M059J (cell line): Measurements from ENCODE around the gene ATP6V1G3. TPM values are rescaled to one million over a fixed set of nuclear protein-coding genes. Genes with fewer than 3 reads are reported as not detected.
"Not testable (repeated sequence)": the region's sequence is repeated elsewhere in the genome, so short reads cannot be mapped to it uniquely, and the experiment has no call there.

ENCODE experiments used
- DNase-seq: peaks from one replicate; pipeline ENCODE4 v3.0.0-alpha.2; 2012; ENCODE audit warnings: low read depth
- total RNA-seq: library from RNA; depleted of rRNA; stranded (reverse); fragments of >200 nt; shearing (Covaris generic); gene quantifications from 2 replicates; pipeline ENCODE4 v1.2.3, GENCODE V29; 2014

ATP6V1G3 gene
- total RNA-seq, 1 experiment from 2014 or later, result 0.84 TPM

GRCh38 chr1:198542632-198543031 is 2.2 kb upstream of the ATP6V1G3 start:
- DNase-seq, result no peak

- no peak for DNase-seq
These were observed 1.3 kb upstream of the ATP6V1G3 start for GRCh38 chr1:198541737-198542136.

- DNase-seq, result no peak
These were observed 1.7 kb downstream of the ATP6V1G3 start for GRCh38 chr1:198538579-198539364.

- no peak for DNase-seq
These were observed 4.8 kb downstream of the ATP6V1G3 start for GRCh38 chr1:198535631-198536030.

GRCh38 chr1:198534548-198535418 is 5.7 kb downstream of the ATP6V1G3 start:
- no peak for DNase-seq

GRCh38 chr1:198531891-198532290 is 8.6 kb downstream of the ATP6V1G3 start:
- DNase-seq, result no peak

- no peak for DNase-seq
These were observed 9.5 kb downstream of the ATP6V1G3 start for GRCh38 chr1:198530953-198531352.

GRCh38 chr1:198529414-198529813 is 11.1 kb downstream of the ATP6V1G3 start:
- DNase-seq, result peak; percentile 90

- DNase-seq, result peak; percentile 58
These were observed 12.1 kb downstream of the ATP6V1G3 start for GRCh38 chr1:198528364-198528763.

GRCh38 chr1:198524556-198524955 is 15.9 kb downstream of the ATP6V1G3 start:
- no peak for DNase-seq

- not testable (repeated sequence) for DNase-seq
These were observed 16.4 kb downstream of the ATP6V1G3 start for GRCh38 chr1:198524127-198524526.

GRCh38 chr1:198523182-198523950 is 17.1 kb downstream of the ATP6V1G3 start:
- no peak for DNase-seq

GRCh38 chr1:198520524-198521254 is 19.8 kb downstream of the ATP6V1G3 start:
- DNase-seq, result no peak

GRCh38 chr1:198519639-198520501 is 20.6 kb downstream of the ATP6V1G3 start:
- DNase-seq, result no peak

- no peak for DNase-seq
These were observed 22.8 kb downstream of the ATP6V1G3 start for GRCh38 chr1:198517623-198518199.

GRCh38 chr1:198500096-198500495 is 40.4 kb downstream of the ATP6V1G3 start:
- DNase-seq, result no peak

GRCh38 chr1:198499588-198499987 is 40.9 kb downstream of the ATP6V1G3 start:
- peak; percentile 55 for DNase-seq

- peak; percentile 34 for DNase-seq
These were observed 41.6 kb downstream of the ATP6V1G3 start for GRCh38 chr1:198498881-198499280.

- no peak for DNase-seq
These were observed 42.4 kb downstream of the ATP6V1G3 start for GRCh38 chr1:198498103-198498385.
